ENCODE results near the gene POLR2M.

POLR2M gene

GRCh38 chr15:57736591-57736990, 30.1 kb downstream of the POLR2M start:
- DNase-seq (ENCODE audit: low read depth in 2 of 3, low spot score in 2 of 3), result no peak

GRCh38 chr15:57738734-57739237, 32.3 kb downstream of the POLR2M start:
- DNase-seq (ENCODE audit: low read depth in 2 of 3, low spot score in 2 of 3), result no peak

- no peak for DNase-seq (ENCODE audit: low read depth in 2 of 3, low spot score in 2 of 3)
Observed at GRCh38 chr15:57740048-57740447, 33.5 kb downstream of the POLR2M start.

GRCh38 chr15:57741089-57741488, 34.6 kb downstream of the POLR2M start:
- no peak for DNase-seq (ENCODE audit: low read depth in 2 of 3, low spot score in 2 of 3)

- no peak for DNase-seq (ENCODE audit: low read depth in 2 of 3, low spot score in 2 of 3)
Observed at GRCh38 chr15:57743424-57743823, 36.9 kb downstream of the POLR2M start.

- no peak for DNase-seq (ENCODE audit: low read depth in 2 of 3, low spot score in 2 of 3)
Observed at GRCh38 chr15:57746786-57747185, 40.3 kb downstream of the POLR2M start.

- no peak for DNase-seq (ENCODE audit: low read depth in 2 of 3, low spot score in 2 of 3)
Observed at GRCh38 chr15:57747206-57747896, 40.8 kb downstream of the POLR2M start.

GRCh38 chr15:57751177-57751800, 44.8 kb downstream of the POLR2M start:
- no peak for DNase-seq (ENCODE audit: low read depth in 2 of 3, low spot score in 2 of 3)

- no peak for DNase-seq (ENCODE audit: low read depth in 2 of 3, low spot score in 2 of 3)
Observed at GRCh38 chr15:57752436-57752835, 45.9 kb downstream of the POLR2M start.

GRCh38 chr15:57752840-57753239, 46.3 kb downstream of the POLR2M start:
- no peak for DNase-seq (ENCODE audit: low read depth in 2 of 3, low spot score in 2 of 3)

GRCh38 chr15:57756466-57756865, 50.0 kb downstream of the POLR2M start:
- DNase-seq (ENCODE audit: low read depth in 2 of 3, low spot score in 2 of 3), result no peak

- no peak for DNase-seq (ENCODE audit: low read depth in 2 of 3, low spot score in 2 of 3)
Observed at GRCh38 chr15:57758560-57758959, 52.0 kb downstream of the POLR2M start.

- no peak for DNase-seq (ENCODE audit: low read depth in 2 of 3, low spot score in 2 of 3)
Observed at GRCh38 chr15:57761562-57761961, 55.0 kb downstream of the POLR2M start.

GRCh38 chr15:57762302-57762701, 55.8 kb downstream of the POLR2M start:
- DNase-seq (ENCODE audit: low read depth in 2 of 3, low spot score in 2 of 3), result no peak

- no peak for DNase-seq (ENCODE audit: low read depth in 2 of 3, low spot score in 2 of 3)
Observed at GRCh38 chr15:57763176-57763964, 56.9 kb downstream of the POLR2M start.

Measured in activated CD8-positive, alpha-beta memory T cell treated with anti-CD3 and anti-CD28 coated beads for 48 hours (primary cell).